Left kidney (tissue), 1 donor: ENCODE data around the gene SGSH. TPM values are rescaled to one million over a fixed set of nuclear protein-coding genes. Genes with fewer than 3 reads are reported as not detected.

Experiments
- polyA plus RNA-seq: library from polyadenylated mRNA; unstranded; fragments of 120-200 nt; gene quantifications from one replicate; pipeline ENCODE4 v1.2.1, GENCODE V29; 2013; ENCODE audit not compliant: insufficient read length

The SGSH gene
- polyA plus RNA-seq, 1 donor: 41.8 TPM

Other genes starting within 250 kb of the SGSH start
- 33.1 TPM for gene TBC1D16, start 184.5 kb downstream of the SGSH start, polyA plus RNA-seq
- 21.5 TPM for gene CCDC40, start 183.7 kb downstream of the SGSH start, polyA plus RNA-seq
- gene GAA, start 118.8 kb downstream of the SGSH start, polyA plus RNA-seq: 33.3 TPM
- gene EIF4A3, start 73.2 kb downstream of the SGSH start, polyA plus RNA-seq: 106 TPM
- 2.2 TPM for gene CARD14, start 50.3 kb downstream of the SGSH start, polyA plus RNA-seq
- 27.2 TPM for gene SLC26A11, start 94 bp upstream of the SGSH start, polyA plus RNA-seq
- gene RNF213, start 40.5 kb upstream of the SGSH start, polyA plus RNA-seq: 99.9 TPM
- 42.7 TPM for gene ENDOV, start 194.8 kb upstream of the SGSH start, polyA plus RNA-seq